A673 (cell line): Measurements from ENCODE around the gene CST8.

Experiments
- CTCF ChIP-seq: fragments of 300-800, 200-600 bp; sonication (generic); conservative IDR thresholded peaks from 2 replicates; pipeline ENCODE4 v1.5.1; 2017; ENCODE audit warnings: low read depth, mild to moderate bottlenecking, antibody characterized with exemption, low read length, moderate library complexity, mixed read lengths
- EZH2 ChIP-seq: fragments of 200-600 bp; sonication (generic); IDR thresholded peaks from 2 replicates; pipeline ENCODE4 v1.6.1; 2017; ENCODE audit warnings: borderline replicate concordance, low read depth, mild to moderate bottlenecking, mixed read lengths, antibody characterized with exemption, low read length; ENCODE audit not compliant: poor library complexity, severe bottlenecking

- TF ChIP-seq CTCF (no peak), EZH2 (no peak)
Measured at GRCh38 chr20:23477223-23477622, 13.7 kb upstream of the CST8 start.
